Neural crest cell (in vitro differentiated cells): ENCODE data around the gene MYO1C. TPM values are rescaled to one million over a fixed set of nuclear protein-coding genes. Genes with fewer than 3 reads are reported as not detected.

Experiments used
- DNase-seq: peaks from one replicate; pipeline ENCODE4 v3.0.0; 2021; ENCODE audit warnings: low read depth, mixed read lengths, low spot score
- H3K27ac Mint-ChIP-seq: one replicate; pipeline ENCODE4 v1.8.0; 2021; ENCODE audit warnings: mild to moderate bottlenecking, mixed read lengths; ENCODE audit not compliant: unreplicated experiment
- H3K27me3 Mint-ChIP-seq: 2 replicates; pipeline ENCODE4 v1.8.0; 2021; ENCODE audit warnings: low read depth, mild to moderate bottlenecking, mixed read lengths
- H3K36me3 Mint-ChIP-seq: 2 replicates; pipeline ENCODE4 v1.8.0; 2021; ENCODE audit warnings: low read depth, mild to moderate bottlenecking, mixed read lengths
- H3K4me1 Mint-ChIP-seq: 2 replicates; pipeline ENCODE4 v1.8.0; 2021; ENCODE audit warnings: mixed read lengths
- H3K4me3 Mint-ChIP-seq: one replicate; pipeline ENCODE4 v1.8.0; 2021; ENCODE audit warnings: mild to moderate bottlenecking, mixed read lengths
- H3K9me3 Mint-ChIP-seq: 2 replicates; pipeline ENCODE4 v1.8.0; 2021; ENCODE audit warnings: mixed read lengths
- CTCF ChIP-seq: fragments of 200-600 bp; sonication (generic); conservative IDR thresholded peaks from 2 replicates; pipeline ENCODE4 v1.5.0; 2021; ENCODE audit warnings: antibody characterized with exemption, mild to moderate bottlenecking
- total RNA-seq: library from RNA; stranded (reverse); gene quantifications from 2 replicates; pipeline ENCODE4 v1.2.1, GENCODE V29; 2021

Gene MYO1C
- total RNA-seq, 1 donor from 2014 or later, result 53.2 TPM

DNA sequence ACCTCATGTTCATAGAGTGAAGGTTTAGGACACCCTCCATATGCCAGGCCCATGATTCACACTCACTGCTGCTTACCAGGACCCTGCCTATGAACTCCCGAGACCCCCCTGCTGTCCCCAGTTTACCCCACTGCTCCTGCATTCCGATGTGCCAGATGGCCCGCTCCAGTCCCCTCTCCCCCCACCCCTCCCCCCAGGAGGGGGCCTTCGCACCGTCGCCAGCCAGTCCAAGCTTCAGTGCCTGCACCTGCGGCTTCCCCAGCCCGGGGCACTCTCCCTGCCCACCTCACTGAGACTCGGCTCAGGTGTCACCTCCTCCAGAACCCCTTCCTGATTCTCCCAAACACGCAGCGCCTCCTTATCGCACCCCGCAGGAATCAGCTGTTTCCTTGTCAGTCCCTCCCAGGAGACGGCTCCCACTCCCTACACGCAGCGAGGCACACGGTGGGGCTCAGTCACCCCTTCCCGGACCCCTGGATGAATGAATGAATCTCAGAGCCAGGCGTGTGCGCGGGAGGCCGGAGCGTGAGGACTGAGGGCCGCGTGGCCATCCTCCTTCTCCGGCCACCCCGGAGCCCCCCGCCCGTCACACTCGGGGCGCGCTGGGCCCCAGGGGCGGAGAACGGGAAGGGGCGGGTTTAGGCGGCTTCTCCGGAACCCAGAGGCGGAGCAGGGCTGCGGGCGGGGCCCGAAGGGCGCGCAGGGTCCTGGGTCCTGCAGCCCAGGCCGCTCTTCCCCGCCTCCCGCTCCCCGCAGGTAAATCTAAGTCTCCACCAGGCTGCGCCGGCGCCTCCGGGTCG is 1.6 kb downstream of the MYO1C start:
- TF ChIP-seq CTCF, result no peak
- Mint-ChIP-seq H3K27me3 (peaks cover 9% of the 10 kb centered on the region), H3K4me1 (peaks cover 31% of the 10 kb centered on the region), H3K36me3 (no peaks in the 10 kb centered on the region), H3K9me3 (no peaks in the 10 kb centered on the region), H3K4me3 (peak overlapping the region; percentile 78), H3K27ac (no peak overlapping the region)
- DNase-seq, result peak; percentile 50

DNA sequence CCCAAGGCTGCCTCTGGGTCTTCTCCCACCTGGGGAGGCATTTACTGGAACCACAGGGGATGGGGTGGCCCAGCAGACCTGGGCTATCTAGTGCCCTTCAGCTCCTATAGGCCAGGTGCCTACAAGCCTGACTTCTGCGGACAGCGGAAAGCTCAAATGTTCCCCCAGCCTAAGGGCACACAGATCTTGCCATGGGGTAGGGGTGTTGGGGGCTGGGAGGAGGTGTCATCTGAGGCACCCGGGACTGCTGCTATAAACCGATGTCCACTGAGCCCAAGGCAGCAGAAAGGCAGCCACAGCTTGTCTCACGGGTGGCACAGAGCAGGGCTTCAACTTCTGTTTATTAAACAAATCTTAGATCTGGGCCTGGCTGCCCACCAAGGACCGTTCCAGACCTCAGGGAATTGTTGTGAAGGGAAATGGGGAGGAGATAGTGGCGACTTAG is 3.6 kb downstream of the MYO1C start:
- Mint-ChIP-seq H3K4me1 (peaks cover 38% of the 10 kb centered on the region), H3K27me3 (peaks cover 9% of the 10 kb centered on the region), H3K9me3 (no peaks in the 10 kb centered on the region), H3K36me3 (no peaks in the 10 kb centered on the region), H3K4me3 (peak overlapping the region; percentile 78), H3K27ac (peak overlapping the region; percentile 83)
- TF ChIP-seq CTCF, result no peak
- DNase-seq, result no peak

DNA sequence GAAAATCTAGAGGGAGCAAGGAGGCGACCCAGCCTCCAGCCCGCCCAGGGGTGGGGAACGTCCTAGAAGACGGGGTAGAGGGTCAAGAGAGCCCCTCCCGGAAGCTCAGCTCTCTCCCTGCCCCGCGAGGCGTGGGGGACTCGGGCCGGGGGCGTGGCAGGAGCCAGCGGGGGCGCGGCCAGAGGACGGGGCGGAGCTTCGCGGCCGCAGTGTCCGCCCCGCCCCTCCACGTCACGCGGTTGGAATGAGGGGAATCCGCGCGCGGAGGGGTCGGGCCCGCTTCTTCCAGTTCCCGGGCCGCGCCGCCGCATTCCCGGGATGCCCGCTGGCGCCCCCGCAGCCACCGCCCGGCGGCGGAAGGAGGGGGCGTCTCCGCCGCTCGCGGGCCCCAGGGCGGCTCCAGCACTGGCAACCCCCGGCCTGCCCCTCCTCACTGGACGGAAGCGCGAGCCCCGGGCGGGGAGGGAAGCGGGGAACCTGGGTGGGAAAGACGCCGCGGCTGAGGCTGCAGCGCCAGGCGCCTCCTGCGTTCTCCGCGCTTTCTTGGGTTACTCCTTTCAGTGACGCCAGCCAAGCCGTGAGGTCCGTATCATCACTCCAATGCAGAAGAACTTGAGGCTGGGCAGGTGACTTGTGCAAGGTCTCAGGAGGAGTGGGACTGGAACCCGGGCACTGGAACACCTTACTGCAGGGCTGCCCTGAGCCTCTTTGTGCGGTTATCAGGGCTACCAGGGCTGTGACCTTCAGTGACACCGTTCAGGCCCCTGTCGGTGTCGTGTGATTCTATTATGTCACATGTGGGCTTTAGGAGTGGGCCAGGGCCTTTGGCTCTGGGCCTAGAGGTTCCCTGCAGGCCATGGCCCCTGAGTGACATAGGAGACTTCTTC is 4.3 kb downstream of the MYO1C start:
- Mint-ChIP-seq H3K9me3 (no peaks in the 10 kb centered on the region), H3K27me3 (peaks cover 5% of the 10 kb centered on the region), H3K4me3 (peak overlapping the region; percentile 82), H3K4me1 (peaks cover 34% of the 10 kb centered on the region), H3K27ac (peak overlapping the region; percentile 62), H3K36me3 (no peaks in the 10 kb centered on the region)
- peak; percentile 79 for DNase-seq
- TF ChIP-seq CTCF, result peak; percentile 16

DNA sequence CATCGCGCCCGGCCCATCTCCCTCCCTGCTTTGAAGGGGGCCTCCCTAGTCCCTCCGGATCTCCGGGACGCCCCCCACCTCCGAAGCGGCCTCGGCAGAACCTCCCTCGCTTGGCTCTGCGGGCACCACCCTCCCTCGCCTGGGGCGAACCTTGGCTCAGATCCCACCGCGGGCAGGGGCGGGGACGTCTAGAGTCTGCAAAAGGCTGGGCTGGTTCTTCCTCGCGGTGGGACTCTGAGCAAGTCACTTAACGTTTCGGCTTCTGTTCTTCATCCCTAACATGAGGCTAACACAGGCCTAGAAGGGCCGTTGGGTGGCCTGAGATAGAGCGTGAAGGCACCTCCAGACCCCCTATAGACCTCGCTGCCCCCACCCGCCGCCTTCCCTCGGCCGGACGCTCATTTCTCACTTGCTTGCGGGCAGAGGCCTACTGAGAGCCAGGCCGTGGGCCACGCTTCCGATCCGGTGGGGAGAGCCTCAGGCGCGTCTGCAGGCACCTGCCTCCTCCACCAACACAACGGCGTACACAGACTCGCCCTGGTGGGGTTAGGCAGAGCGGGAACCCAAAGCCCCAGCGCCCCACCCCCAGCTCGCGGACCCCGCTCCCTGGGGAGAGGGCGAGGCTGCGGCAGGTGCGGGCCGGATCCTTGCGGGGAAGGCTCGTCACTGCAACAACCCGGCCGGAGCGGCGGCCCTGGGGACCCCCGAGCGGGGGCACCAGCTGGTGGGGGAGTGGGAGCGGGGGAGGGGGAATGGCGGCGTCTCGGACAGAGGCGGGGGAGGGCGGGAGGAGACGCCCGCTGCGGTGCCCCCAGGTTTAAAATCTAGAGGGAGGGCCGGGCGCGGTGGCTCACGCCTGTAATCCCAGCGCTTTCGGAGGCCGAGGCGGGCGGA is 5.4 kb downstream of the MYO1C start:
- H3K27ac Mint-ChIP-seq, result no peak overlapping the region
- peak overlapping the region; percentile 82 for H3K4me3 Mint-ChIP-seq
- H3K36me3 Mint-ChIP-seq, result no peaks in the 10 kb centered on the region
- peaks cover 28% of the 10 kb centered on the region for H3K4me1 Mint-ChIP-seq
- H3K9me3 Mint-ChIP-seq, result no peaks in the 10 kb centered on the region
- DNase-seq, result no peak
- TF ChIP-seq CTCF, result no peak
- H3K27me3 Mint-ChIP-seq, result peaks cover 2% of the 10 kb centered on the region
